H9 (cell line): ENCODE measurements around the gene DLG2. TPM values are rescaled to one million over a fixed set of nuclear protein-coding genes. Genes with fewer than 3 reads are reported as not detected.

Source experiments
- DNase-seq: peaks from one replicate; pipeline ENCODE4 v3.0.0-alpha.2; 2017
- H2AFZ ChIP-seq: one replicate; pipeline ENCODE4 v1.6.1; 2013; ENCODE audit warnings: mild to moderate bottlenecking, low read length, control low read depth, moderate library complexity
- H2AK5ac ChIP-seq: 2 replicates; pipeline ENCODE4 v1.6.1; 2013; ENCODE audit warnings: low read length, control low read depth, mixed read lengths; ENCODE audit not compliant: insufficient read length
- H2BK120ac ChIP-seq: one replicate; pipeline ENCODE4 v1.6.1; 2013; ENCODE audit warnings: low read depth, mild to moderate bottlenecking, low read length, control low read depth, inconsistent platforms; ENCODE audit not compliant: poor library complexity, severe bottlenecking
- H2BK12ac ChIP-seq: 2 replicates; pipeline ENCODE4 v1.6.1; 2013; ENCODE audit warnings: low read length, control low read depth, mixed read lengths, low read depth; ENCODE audit not compliant: insufficient read length
- H2BK15ac ChIP-seq: 2 replicates; pipeline ENCODE4 v1.6.1; 2013; ENCODE audit warnings: low read depth, low read length, control low read depth
- H2BK20ac ChIP-seq: one replicate; pipeline ENCODE4 v1.6.1; 2013; ENCODE audit warnings: low read depth, mild to moderate bottlenecking, low read length, control low read depth, inconsistent platforms; ENCODE audit not compliant: poor library complexity, severe bottlenecking
- H2BK5ac ChIP-seq: 2 replicates; pipeline ENCODE4 v1.6.1; 2013; ENCODE audit warnings: low read length, control low read depth, mixed read lengths; ENCODE audit not compliant: insufficient read length
- H3K14ac ChIP-seq: 2 replicates; pipeline ENCODE4 v1.6.1; 2013; ENCODE audit warnings: low read length, control low read depth; ENCODE audit not compliant: insufficient read depth
- H3K18ac ChIP-seq: 2 replicates; pipeline ENCODE4 v1.6.1; 2013; ENCODE audit warnings: low read depth, mild to moderate bottlenecking, mixed read lengths, low read length, control low read depth; ENCODE audit not compliant: insufficient read length
- H3K23ac ChIP-seq: 2 replicates; pipeline ENCODE4 v1.6.1; 2013; ENCODE audit warnings: low read length, control low read depth, mixed read lengths, low read depth; ENCODE audit not compliant: insufficient read length
- H3K23me2 ChIP-seq: 2 replicates; pipeline ENCODE4 v1.6.1; 2013; ENCODE audit warnings: low read depth, mild to moderate bottlenecking, mixed read lengths, low read length, control low read depth; ENCODE audit not compliant: insufficient read length, poor library complexity, severe bottlenecking
- H3K27ac ChIP-seq: 2 replicates; pipeline ENCODE4 v1.5.1; 2013; ENCODE audit warnings: low read length, control low read depth, mixed read lengths, low read depth; ENCODE audit not compliant: insufficient read length
- H3K27me3 ChIP-seq: 2 replicates; pipeline ENCODE4 v1.6.1; 2013; ENCODE audit warnings: low read length, control low read depth, inconsistent platforms; ENCODE audit not compliant: insufficient read depth
- H3K4ac ChIP-seq: 2 replicates; pipeline ENCODE4 v1.6.1; 2013; ENCODE audit warnings: low read depth, mild to moderate bottlenecking, control low read depth, inconsistent platforms, low read length, moderate library complexity
- H3K4me1 ChIP-seq: 2 replicates; pipeline ENCODE4 v1.6.1; 2013; ENCODE audit warnings: low read length, control low read depth, inconsistent platforms; ENCODE audit not compliant: insufficient read depth
- H3K4me2 ChIP-seq: 2 replicates; pipeline ENCODE4 v1.6.1; 2013; ENCODE audit warnings: low read length, control low read depth, mixed read lengths; ENCODE audit not compliant: insufficient read length, insufficient read depth
- H3K56ac ChIP-seq: 2 replicates; pipeline ENCODE4 v1.6.1; 2013; ENCODE audit warnings: low read depth, mild to moderate bottlenecking, mixed read lengths, low read length, control low read depth; ENCODE audit not compliant: insufficient read length
- H3K79me1 ChIP-seq: 2 replicates; pipeline ENCODE4 v1.6.1; 2013; ENCODE audit warnings: low read depth, mild to moderate bottlenecking, moderate library complexity, low read length, control low read depth, inconsistent platforms; ENCODE audit not compliant: insufficient read depth, poor library complexity, severe bottlenecking
- H3K79me2 ChIP-seq: 2 replicates; pipeline ENCODE4 v1.6.1; 2013; ENCODE audit warnings: low read length, control low read depth, inconsistent platforms; ENCODE audit not compliant: insufficient read depth
- H3K9ac ChIP-seq: 2 replicates; pipeline ENCODE4 v1.6.1; 2013; ENCODE audit warnings: low read length, control low read depth, mixed read lengths; ENCODE audit not compliant: insufficient read length; ENCODE audit errors: extremely low read depth
- H3K9me3 ChIP-seq: one replicate; pipeline ENCODE4 v1.6.1; 2013; ENCODE audit warnings: low read depth, low read length, inconsistent platforms; ENCODE audit not compliant: control insufficient read depth
- H3T11ph ChIP-seq: one replicate; pipeline ENCODE4 v1.6.1; 2013; ENCODE audit warnings: mild to moderate bottlenecking, low read length, control low read depth, inconsistent platforms
- H4K20me1 ChIP-seq: one replicate; pipeline ENCODE4 v1.6.1; 2013; ENCODE audit not compliant: control insufficient read depth, insufficient read length, insufficient read depth
- H4K5ac ChIP-seq: 2 replicates; pipeline ENCODE4 v1.6.1; 2013; ENCODE audit warnings: low read depth, mild to moderate bottlenecking, mixed read lengths, low read length, control low read depth; ENCODE audit not compliant: insufficient read length
- H4K8ac ChIP-seq: replicated peaks from 2 replicates; pipeline ENCODE4 v1.6.1; 2013; ENCODE audit warnings: low read length, control low read depth, mixed read lengths, low read depth; ENCODE audit not compliant: insufficient read length
- H4K91ac ChIP-seq: 2 replicates; pipeline ENCODE4 v1.6.1; 2013; ENCODE audit warnings: low read depth, mild to moderate bottlenecking, moderate library complexity, mixed read lengths, low read length, control low read depth; ENCODE audit not compliant: insufficient read length
- H3K27ac Mint-ChIP-seq, 3 experiments: 2 replicates in 2 of 3; 3 replicates in 1 of 3; pipeline ENCODE4 v1.8.0; 2020 to 2021; ENCODE audit warnings: mixed read lengths in 3 of 3, mild to moderate bottlenecking in 1 of 3, moderate library complexity in 1 of 3
- H3K27me3 Mint-ChIP-seq: 2 replicates; pipeline ENCODE4 v1.8.0; 2021; ENCODE audit warnings: low read depth, mild to moderate bottlenecking, moderate library complexity, mixed read lengths
- H3K36me3 Mint-ChIP-seq, 3 experiments: 2 replicates in 2 of 3; 3 replicates in 1 of 3; pipeline ENCODE4 v1.8.0; 2020 to 2021; ENCODE audit warnings: low read depth in 3 of 3, mixed read lengths in 3 of 3; ENCODE audit not compliant: insufficient read depth in 1 of 3
- H3K4me1 Mint-ChIP-seq, 2 experiments: 2 replicates each; pipeline ENCODE4 v1.8.0; 2020; ENCODE audit warnings: mixed read lengths in 2 of 2
- H3K4me3 Mint-ChIP-seq, 2 experiments: 2 replicates in 1 of 2; 3 replicates in 1 of 2; pipeline ENCODE4 v1.8.0; 2020 to 2021; ENCODE audit warnings: mild to moderate bottlenecking in 2 of 2, mixed read lengths in 2 of 2, moderate library complexity in 1 of 2
- H3K9me3 Mint-ChIP-seq, 2 experiments: 2 replicates in 1 of 2; 3 replicates in 1 of 2; pipeline ENCODE4 v1.8.0; 2020; ENCODE audit warnings: mild to moderate bottlenecking in 2 of 2, mixed read lengths in 2 of 2, moderate library complexity in 1 of 2
- CTCF ChIP-seq: fragments of 200-600 bp; sonication (generic); conservative IDR thresholded peaks from 3 replicates; pipeline ENCODE4 v1.8.0; 2021; ENCODE audit warnings: antibody characterized with exemption, mild to moderate bottlenecking
- WGBS: extraction: QIAGEN DNeasy Blood & Tissue Kit; methylation state at CpG from one replicate; pipeline ENCODE4 v1.1.7; 2013; ENCODE audit warnings: missing lambda C conversion rate, low lambda C conversion rate, mixed read lengths; ENCODE audit not compliant: insufficient read length; ENCODE audit errors: extremely low coverage; 5-methylcytosine and 5-hydroxymethylcytosine counted together
- total RNA-seq: library from RNA; stranded (reverse); gene quantifications from 2 replicates; pipeline ENCODE4 v1.2.1, GENCODE V29; 2021

Gene DLG2
- total RNA-seq, 1 experiment from 2014 or later, result 8.0 TPM

GRCh38 chr11:84503503-84503902, 1123.6 kb downstream of the DLG2 start:
- Mint-ChIP-seq H3K36me3 (no peaks in the 10 kb centered on the region), H3K27ac (no peak overlapping the region), H3K9me3 (no peaks in the 10 kb centered on the region), H3K27me3 (no peaks in the 10 kb centered on the region), H3K4me3 (no peak overlapping the region), H3K4me1 (no peaks in the 10 kb centered on the region)
- Histone ChIP-seq H3K4me1 (no peaks in the 10 kb centered on the region), H2BK15ac (no peak overlapping the region), H4K20me1 (no peaks in the 10 kb centered on the region), H3K27ac (no peak overlapping the region), H2BK5ac (no peak overlapping the region), H2AFZ (no peak overlapping the region), H3K23ac (no peak overlapping the region), H4K5ac (no peak overlapping the region), H3K79me2 (no peaks in the 10 kb centered on the region), H2AK5ac (no peak overlapping the region), H4K91ac (no peak overlapping the region), H3K23me2 (no peaks in the 10 kb centered on the region), H3K18ac (no peak overlapping the region), H3K79me1 (no peaks in the 10 kb centered on the region), H3K27me3 (no peaks in the 10 kb centered on the region), H3K4me2 (no peak overlapping the region), H3K9me3 (no peaks in the 10 kb centered on the region), H2BK120ac (no peak overlapping the region), H3T11ph (no peak overlapping the region), H3K56ac (no peak overlapping the region), H4K8ac (no peak overlapping the region), H3K4ac (no peak overlapping the region), H2BK20ac (no peak overlapping the region), H2BK12ac (no peak overlapping the region), H3K14ac (no peak overlapping the region), H3K9ac (no peak overlapping the region)
- TF ChIP-seq CTCF, result no peak
- DNase-seq, result no peak
- WGBS, result no CpG with 5 or more reads among the region's 1 CpG
